ENCODE results near the gene GALNT9. TPM values are rescaled to one million over a fixed set of nuclear protein-coding genes. Genes with fewer than 3 reads are reported as not detected.

GALNT9 gene
- polyA plus RNA-seq, 1 donor = 4.5 TPM

DNA sequence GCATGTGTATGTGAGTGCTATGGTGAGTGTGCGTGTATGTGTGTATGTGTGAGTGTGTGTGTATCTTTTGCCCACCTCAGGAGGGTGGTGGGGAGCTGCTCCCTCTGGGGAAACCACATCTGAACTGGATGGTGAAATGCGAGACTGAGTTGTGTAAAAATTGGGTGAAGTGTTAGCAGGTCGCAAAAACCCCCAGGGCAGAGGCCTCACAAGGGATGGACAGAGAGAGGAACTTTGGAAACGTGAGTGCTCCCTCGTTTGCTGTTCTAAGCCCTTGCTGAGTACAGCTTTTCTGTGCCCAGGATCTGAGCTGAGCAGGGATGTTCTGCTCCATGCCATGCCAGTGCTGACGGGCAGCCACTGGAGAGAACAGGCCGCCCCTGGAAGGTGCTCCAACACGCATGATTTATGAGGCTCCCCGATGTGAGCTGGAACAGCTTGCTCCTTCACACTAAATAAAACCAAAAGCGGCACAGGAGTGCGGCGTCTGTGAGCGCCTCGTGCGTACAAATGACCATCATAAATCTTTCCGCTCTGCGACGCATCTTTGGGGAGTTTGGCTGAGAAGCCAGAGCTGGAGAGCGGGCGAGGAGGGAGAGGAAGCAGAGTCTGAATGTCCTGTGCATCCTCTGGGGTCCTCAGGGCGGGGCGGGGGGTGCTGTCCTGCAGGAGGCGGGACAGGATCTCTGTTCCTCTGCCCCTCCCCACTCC is 14.1 kb upstream of the GALNT9 start:
- WGBS (ENCODE audit: insufficient coverage, low lambda C conversion rate) = 83% methylated on average over 1 of the region's 23 CpGs
- Histone ChIP-seq H3K9me3 (ENCODE audit: control insufficient read depth, low read depth, low read length) (peaks cover 5% of the 10 kb centered on the region), H3K27ac (ENCODE audit: low read length) (no peak overlapping the region), H3K36me3 (ENCODE audit: control insufficient read depth, insufficient read depth, low read length) (no peaks in the 10 kb centered on the region), H3K27me3 (ENCODE audit: control insufficient read depth, insufficient read depth, low read length) (peaks cover 29% of the 10 kb centered on the region), H3K4me1 (ENCODE audit: control insufficient read depth, insufficient read depth, low read length) (no peaks in the 10 kb centered on the region), H3K4me3 (ENCODE audit: low read length) (no peak overlapping the region)
- peak in 1 of 2 donors; percentile 11 for DNase-seq

DNA sequence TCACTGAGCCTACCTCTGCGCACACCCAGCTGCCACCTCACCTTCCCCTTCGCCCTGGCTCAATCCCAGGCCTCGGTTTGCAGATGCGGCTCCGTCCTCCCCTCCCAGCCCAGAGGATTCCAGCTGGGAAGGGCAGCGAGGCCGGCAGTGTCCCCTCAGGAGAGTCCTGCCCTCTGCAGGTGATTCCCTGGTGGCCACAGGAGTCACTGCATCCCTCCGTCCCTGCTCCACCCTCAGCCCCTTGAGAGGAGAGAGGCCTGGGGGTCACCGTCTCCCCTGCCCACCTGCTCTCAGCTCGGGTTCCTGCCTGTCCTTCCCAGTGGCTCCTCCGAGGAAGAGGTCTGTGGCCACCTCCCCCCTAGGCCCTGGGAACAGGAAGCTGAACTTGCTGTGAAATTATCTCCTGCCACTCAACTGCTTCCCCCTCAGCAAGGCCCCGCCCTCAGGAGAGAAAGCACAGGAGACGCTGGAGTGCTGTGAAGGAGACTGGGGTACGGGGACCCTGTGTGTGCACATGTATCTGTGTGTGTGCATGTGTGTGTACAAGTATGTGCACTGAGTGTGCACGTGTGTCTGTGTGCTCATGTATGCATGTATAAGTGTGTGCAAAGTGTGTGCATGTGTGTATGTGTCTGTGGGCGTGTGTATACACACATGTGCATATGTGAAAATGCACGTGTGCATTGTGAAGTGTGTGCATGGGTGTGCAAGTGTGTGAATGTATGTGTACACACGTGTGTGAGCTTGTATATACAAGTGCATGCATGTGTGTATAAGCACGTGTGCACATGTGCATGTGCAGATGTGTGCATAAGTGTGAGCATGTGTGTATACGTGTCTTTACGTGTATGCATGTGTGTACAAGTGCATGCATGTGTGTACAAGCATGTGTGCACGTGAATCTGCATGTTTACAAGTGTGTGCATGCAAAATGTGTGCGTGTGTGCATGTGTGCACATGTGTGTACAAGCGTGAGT is 13.2 kb upstream of the GALNT9 start:
- Histone ChIP-seq H3K27me3 (ENCODE audit: control insufficient read depth, insufficient read depth, low read length) (peaks cover 29% of the 10 kb centered on the region), H3K9me3 (ENCODE audit: control insufficient read depth, low read depth, low read length) (peaks cover 5% of the 10 kb centered on the region), H3K4me3 (ENCODE audit: low read length) (no peak overlapping the region), H3K4me1 (ENCODE audit: control insufficient read depth, insufficient read depth, low read length) (no peaks in the 10 kb centered on the region), H3K27ac (ENCODE audit: low read length) (no peak overlapping the region), H3K36me3 (ENCODE audit: control insufficient read depth, insufficient read depth, low read length) (no peaks in the 10 kb centered on the region)
- DNase-seq = no peak
- 94% methylated on average over 3 of the region's 24 CpGs for WGBS (ENCODE audit: insufficient coverage, low lambda C conversion rate)

DNA sequence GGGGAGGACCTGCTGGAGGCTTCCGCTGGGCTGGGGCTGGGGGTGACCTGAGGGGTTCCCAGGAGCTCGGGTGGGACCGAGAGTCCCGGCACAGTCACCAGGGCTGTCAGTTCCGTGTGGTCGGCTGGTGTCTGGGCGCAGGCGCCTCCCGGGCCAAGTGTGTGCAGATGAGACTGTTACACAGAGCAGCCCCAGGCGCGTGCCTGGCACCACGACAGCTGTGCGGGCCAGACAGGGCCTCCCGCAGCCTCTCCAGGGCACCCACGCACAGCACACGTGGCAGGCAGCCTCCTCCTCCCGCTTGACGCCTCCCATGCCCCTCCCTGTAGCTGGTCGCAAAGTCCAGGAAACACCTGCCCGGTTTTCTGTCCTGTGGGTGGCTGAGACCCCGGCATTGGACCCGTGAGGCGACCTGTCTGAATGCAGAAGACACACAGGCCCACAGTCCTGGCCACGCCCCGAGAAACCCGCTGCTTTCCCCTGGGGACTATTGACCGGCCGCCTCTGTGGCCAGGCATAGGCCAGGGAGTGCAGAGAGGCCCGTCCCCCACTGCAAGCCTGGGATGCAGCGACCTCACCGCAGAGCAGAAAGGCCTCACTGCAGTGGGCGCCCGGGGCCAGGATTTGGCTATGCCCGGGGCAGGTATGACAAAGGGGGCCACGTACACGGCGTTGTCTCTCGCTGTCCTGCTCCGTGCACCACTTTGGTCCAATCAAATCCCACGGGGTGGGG is 12.1 kb upstream of the GALNT9 start:
- no peak overlapping the region for H3K27ac ChIP-seq (ENCODE audit: low read length)
- no peaks in the 10 kb centered on the region for H3K36me3 ChIP-seq (ENCODE audit: control insufficient read depth, insufficient read depth, low read length)
- H3K4me3 ChIP-seq (ENCODE audit: low read length) = no peak overlapping the region
- peaks cover 12% of the 10 kb centered on the region for H3K9me3 ChIP-seq (ENCODE audit: control insufficient read depth, low read depth, low read length)
- WGBS (ENCODE audit: insufficient coverage, low lambda C conversion rate) = no CpG with 5 or more reads among the region's 40 CpGs
- DNase-seq = no peak
- no peaks in the 10 kb centered on the region for H3K4me1 ChIP-seq (ENCODE audit: control insufficient read depth, insufficient read depth, low read length)
- peaks cover 30% of the 10 kb centered on the region for H3K27me3 ChIP-seq (ENCODE audit: control insufficient read depth, insufficient read depth, low read length)

DNA sequence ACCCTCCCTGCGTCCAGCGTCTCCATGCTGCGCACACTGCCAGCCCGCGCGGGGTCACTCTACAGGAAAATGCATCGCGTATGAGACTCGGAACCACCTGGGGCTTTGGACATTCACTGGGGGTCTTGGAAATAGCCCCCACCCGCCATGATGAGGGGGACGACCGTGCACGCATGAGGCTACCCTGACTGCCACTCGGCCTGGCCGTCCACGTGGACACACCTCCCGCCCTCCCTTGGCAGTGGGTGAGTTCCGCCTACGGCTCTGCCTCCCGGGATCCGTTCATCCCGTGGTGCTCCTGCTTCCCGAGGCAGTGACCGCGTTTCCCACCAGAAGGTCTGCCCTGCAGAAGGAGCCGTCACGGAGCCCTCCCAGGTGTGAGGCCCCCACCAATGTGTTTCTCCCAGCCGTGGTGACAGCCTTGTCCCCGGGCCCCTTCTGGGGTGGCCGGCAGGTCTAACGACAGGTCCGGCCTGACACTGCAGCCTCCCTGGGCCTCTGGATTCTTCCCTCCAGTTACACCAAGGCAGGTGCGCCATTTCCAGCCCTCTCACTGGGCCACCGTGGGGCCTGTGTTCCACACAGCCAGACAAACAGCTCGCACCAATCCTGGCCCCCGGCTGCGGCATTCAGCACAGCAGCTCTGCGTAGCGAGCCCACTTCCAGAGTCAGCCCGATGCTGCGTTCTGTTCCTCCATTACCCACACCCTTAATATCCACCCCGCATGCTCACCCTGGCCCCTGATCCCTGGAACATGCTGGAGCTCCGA is 11.1 kb upstream of the GALNT9 start:
- Histone ChIP-seq H3K4me1 (ENCODE audit: control insufficient read depth, insufficient read depth, low read length) (no peaks in the 10 kb centered on the region), H3K9me3 (ENCODE audit: control insufficient read depth, low read depth, low read length) (peaks cover 15% of the 10 kb centered on the region), H3K27me3 (ENCODE audit: control insufficient read depth, insufficient read depth, low read length) (peaks cover 26% of the 10 kb centered on the region), H3K4me3 (ENCODE audit: low read length) (no peak overlapping the region), H3K36me3 (ENCODE audit: control insufficient read depth, insufficient read depth, low read length) (no peaks in the 10 kb centered on the region), H3K27ac (ENCODE audit: low read length) (no peak overlapping the region)
- no peak for DNase-seq
- WGBS (ENCODE audit: insufficient coverage, low lambda C conversion rate) = no CpG with 5 or more reads among the region's 43 CpGs

DNA sequence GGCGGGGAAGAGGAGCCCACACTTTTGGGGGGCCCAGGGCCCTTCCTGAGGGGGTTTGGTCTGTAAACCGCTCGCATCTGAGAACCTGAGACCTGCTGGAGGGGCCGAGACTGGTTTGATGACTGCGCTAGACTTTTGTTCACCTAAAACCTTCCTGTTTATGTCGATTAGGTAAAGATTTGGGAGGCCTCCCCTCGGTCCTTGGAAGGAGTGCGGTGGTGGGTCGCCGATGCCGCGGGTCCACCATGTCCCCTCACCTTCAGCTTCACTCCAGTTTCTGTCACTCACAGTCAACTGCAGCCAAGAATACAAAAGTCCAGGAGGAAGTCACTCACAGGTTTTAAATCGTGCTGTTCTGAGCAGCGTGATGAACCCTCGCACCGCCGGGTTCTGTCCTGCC is 10.5 kb upstream of the GALNT9 start:
- H3K4me3 ChIP-seq (ENCODE audit: low read length) = no peak overlapping the region
- no peaks in the 10 kb centered on the region for H3K4me1 ChIP-seq (ENCODE audit: control insufficient read depth, insufficient read depth, low read length)
- no peaks in the 10 kb centered on the region for H3K36me3 ChIP-seq (ENCODE audit: control insufficient read depth, insufficient read depth, low read length)
- H3K9me3 ChIP-seq (ENCODE audit: control insufficient read depth, low read depth, low read length) = peaks cover 15% of the 10 kb centered on the region
- no peak for DNase-seq
- H3K27ac ChIP-seq (ENCODE audit: low read length) = no peak overlapping the region
- peaks cover 21% of the 10 kb centered on the region for H3K27me3 ChIP-seq (ENCODE audit: control insufficient read depth, insufficient read depth, low read length)
- WGBS (ENCODE audit: insufficient coverage, low lambda C conversion rate) = 80% methylated on average over 1 of the region's 17 CpGs

DNA sequence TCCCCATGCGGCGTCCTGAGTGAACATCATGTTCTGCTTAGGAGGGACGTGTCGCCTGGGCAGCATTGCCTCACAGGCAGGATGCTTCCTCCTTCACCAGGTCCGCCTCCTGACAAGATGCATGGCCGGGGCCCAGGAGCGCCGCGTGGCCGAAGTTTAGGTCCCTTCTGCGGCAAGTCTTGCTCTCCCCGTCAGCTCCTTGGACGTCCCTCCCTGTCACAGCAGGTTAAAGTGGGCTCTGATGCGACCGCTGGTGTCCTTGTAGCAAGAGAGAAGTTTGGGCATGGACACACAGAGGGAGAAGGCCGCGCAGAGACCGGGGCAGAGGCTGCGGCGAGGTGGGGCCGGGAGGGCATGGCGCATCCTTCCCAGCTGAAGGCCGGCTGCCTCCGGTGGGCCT is 9.4 kb upstream of the GALNT9 start:
- H3K4me3 ChIP-seq (ENCODE audit: low read length) = no peak overlapping the region
- H3K27me3 ChIP-seq (ENCODE audit: control insufficient read depth, insufficient read depth, low read length) = peaks cover 16% of the 10 kb centered on the region
- no peak overlapping the region for H3K27ac ChIP-seq (ENCODE audit: low read length)
- H3K4me1 ChIP-seq (ENCODE audit: control insufficient read depth, insufficient read depth, low read length) = no peaks in the 10 kb centered on the region
- no peak for DNase-seq
- H3K36me3 ChIP-seq (ENCODE audit: control insufficient read depth, insufficient read depth, low read length) = no peaks in the 10 kb centered on the region
- no CpG with 5 or more reads among the region's 24 CpGs for WGBS (ENCODE audit: insufficient coverage, low lambda C conversion rate)
- H3K9me3 ChIP-seq (ENCODE audit: control insufficient read depth, low read depth, low read length) = peaks cover 15% of the 10 kb centered on the region

DNA sequence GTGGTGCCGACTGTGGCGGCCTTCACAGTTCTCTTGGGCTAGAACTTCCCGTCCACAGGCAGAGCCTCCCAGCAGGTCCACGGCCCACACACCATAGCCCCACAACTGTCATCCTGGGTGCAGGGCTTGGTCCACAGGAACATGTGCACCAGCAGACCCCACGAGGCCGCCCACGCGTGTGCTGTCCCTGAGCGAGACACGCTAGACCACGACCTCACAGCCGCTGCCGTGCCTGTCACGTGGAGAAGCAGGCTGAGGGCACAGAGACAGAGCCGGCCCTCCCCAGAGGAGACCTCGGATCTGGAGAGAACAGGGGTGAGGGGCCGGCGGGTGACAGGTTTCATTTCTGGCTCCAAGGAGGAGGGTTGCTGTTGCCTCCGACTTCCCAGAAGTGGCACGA is 8.9 kb upstream of the GALNT9 start:
- no peak for DNase-seq

DNA sequence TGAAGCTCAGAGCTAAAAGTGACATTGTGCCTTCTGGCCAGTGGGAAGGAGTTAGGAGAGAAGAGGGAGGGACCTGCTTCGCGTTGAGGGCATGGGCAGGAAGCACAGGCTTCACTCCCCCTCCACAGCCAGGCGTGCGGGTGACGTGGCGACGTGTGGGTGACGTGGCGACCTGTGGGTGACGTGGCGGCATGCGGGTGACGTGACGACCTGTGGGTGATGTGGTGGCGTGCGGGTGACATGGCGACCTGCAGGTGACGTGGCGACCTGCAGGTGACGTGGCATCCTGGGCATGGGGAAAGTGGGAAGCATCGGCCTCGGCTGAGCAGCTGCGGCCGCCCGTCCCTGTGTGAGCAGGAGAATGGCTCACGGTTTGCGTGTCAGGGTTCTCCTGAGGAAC is 8.2 kb upstream of the GALNT9 start:
- no peak overlapping the region for H3K4me3 ChIP-seq (ENCODE audit: low read length)
- no CpG with 5 or more reads among the region's 27 CpGs for WGBS (ENCODE audit: insufficient coverage, low lambda C conversion rate)
- no peaks in the 10 kb centered on the region for H3K36me3 ChIP-seq (ENCODE audit: control insufficient read depth, insufficient read depth, low read length)
- H3K27ac ChIP-seq (ENCODE audit: low read length) = no peak overlapping the region
- peaks cover 18% of the 10 kb centered on the region for H3K9me3 ChIP-seq (ENCODE audit: control insufficient read depth, low read depth, low read length)
- no peaks in the 10 kb centered on the region for H3K4me1 ChIP-seq (ENCODE audit: control insufficient read depth, insufficient read depth, low read length)
- H3K27me3 ChIP-seq (ENCODE audit: control insufficient read depth, insufficient read depth, low read length) = peaks cover 16% of the 10 kb centered on the region
- DNase-seq = no peak

More for the DNA sequence above, 8.9 kb upstream of the GALNT9 start:
- WGBS (ENCODE audit: insufficient coverage, low lambda C conversion rate) = no CpG with 5 or more reads among the region's 20 CpGs
- H3K27me3 ChIP-seq (ENCODE audit: control insufficient read depth, insufficient read depth, low read length) = peaks cover 15% of the 10 kb centered on the region
- H3K4me1 ChIP-seq (ENCODE audit: control insufficient read depth, insufficient read depth, low read length) = no peaks in the 10 kb centered on the region
- no peaks in the 10 kb centered on the region for H3K36me3 ChIP-seq (ENCODE audit: control insufficient read depth, insufficient read depth, low read length)
- H3K9me3 ChIP-seq (ENCODE audit: control insufficient read depth, low read depth, low read length) = peaks cover 15% of the 10 kb centered on the region
- H3K4me3 ChIP-seq (ENCODE audit: low read length) = no peak overlapping the region
- no peak overlapping the region for H3K27ac ChIP-seq (ENCODE audit: low read length)

DNA sequence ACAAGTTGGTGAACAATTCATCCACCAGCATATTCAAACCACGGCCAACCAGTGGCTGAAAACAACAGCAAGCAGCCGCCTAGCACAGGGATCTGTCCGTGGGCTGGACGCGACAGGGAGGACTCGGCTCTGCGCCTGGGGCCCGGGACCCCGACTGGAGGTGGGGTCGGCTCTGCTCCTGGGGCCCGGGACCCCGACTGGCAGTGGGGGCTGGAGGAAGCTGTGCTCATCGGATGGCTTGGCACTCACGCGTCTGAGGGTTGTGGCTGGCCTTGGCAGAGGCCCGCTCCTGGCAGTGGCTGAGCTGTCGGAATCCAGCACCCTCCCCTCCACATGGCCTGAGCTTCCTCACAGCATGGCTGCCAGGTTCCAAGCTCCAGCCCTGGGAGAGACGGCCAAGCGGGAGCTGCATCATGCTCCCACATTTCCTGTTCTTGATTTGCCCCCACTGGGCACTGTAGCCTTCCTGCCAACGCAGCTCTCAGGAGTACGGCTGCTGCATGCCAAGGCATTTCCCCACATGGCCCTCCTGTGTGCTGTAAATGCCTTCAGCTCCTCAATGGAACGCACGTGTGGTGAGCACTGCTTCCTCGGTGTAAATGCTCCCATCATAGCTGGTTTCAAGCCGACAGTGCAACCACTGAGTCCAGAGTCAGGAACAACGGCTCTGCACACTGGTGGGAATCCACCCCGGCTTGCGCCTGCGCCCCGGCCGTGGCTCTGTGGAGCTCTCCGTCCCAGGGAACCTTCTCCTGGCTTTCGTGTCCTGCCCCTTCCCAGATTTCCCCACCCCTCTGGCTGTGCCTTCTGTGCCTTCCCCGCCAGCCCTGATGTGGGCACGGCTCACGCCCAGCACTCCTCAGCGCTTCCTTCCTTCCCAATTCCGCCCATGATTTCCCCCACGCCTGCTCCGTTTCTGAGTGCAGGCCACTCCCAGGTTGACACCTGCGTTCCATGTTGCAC is 7.3 kb upstream of the GALNT9 start:
- H3K27ac ChIP-seq (ENCODE audit: low read length) = no peak overlapping the region
- no peak overlapping the region for H3K4me3 ChIP-seq (ENCODE audit: low read length)
- no peaks in the 10 kb centered on the region for H3K36me3 ChIP-seq (ENCODE audit: control insufficient read depth, insufficient read depth, low read length)
- H3K9me3 ChIP-seq (ENCODE audit: control insufficient read depth, low read depth, low read length) = peaks cover 18% of the 10 kb centered on the region
- peaks cover 23% of the 10 kb centered on the region for H3K27me3 ChIP-seq (ENCODE audit: control insufficient read depth, insufficient read depth, low read length)
- DNase-seq = no peak
- WGBS (ENCODE audit: insufficient coverage, low lambda C conversion rate) = no CpG with 5 or more reads among the region's 41 CpGs
- H3K4me1 ChIP-seq (ENCODE audit: control insufficient read depth, insufficient read depth, low read length) = no peaks in the 10 kb centered on the region

Data from large intestine (tissue), 3 donors.